Measurements from ENCODE around the gene FIBP.

FIBP gene

DNA sequence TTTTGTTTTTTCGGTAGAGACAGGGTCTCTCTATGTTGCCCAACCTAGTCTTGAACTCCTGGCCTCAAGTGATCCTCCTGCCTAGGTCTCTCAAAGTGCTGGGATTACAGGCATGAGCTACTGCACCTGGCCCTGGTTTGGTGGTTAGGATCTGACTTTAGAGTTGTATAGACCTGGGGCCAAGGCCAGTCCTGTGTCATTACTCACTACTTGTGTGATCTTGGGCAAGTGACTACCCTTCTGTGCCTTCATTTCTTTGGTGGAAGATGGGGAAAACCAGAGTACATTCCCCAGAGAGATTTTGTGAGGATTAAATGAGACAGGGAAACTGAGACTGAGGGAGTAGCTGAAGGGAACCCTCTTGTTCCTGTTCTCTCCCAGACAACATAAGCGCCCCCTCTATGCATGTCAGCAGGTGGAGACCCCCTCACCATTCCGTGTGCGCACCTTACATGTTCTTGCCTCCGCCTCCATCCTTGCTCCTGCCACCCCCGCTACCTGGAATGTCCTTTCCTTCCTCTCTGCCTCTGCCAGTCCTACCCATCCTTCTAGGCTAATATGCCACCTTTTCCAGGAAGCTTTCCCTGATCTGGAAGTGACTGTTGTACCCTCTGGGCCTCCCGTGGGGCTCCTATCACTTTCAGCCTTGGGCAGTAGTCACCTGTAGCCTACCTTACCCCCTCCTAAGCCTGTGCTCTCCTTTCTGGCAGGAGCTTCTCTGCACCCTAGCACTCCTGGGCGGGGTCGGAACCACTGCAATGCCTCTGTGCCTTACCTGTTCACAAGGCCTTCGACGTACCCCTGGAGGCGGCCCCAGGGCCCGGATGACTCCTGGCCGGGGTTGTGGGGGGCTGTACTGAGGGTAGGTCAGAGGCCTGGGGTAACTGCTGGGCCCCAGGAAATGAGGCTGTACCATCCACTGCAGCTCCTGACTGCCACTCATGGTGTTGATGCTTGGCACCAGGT is 8.0 kb upstream of the FIBP start:
- TF ChIP-seq ZBTB7A (IDR thresholded peaks at IDR 0.05; ENCODE audit: low read depth) (no peak), CREB1 (IDR thresholded peaks at IDR 0.05; ENCODE audit: low read depth) (no peak), YY1 (IDR thresholded peaks at IDR 0.05; ENCODE audit: low read depth) (no peak), EGR1 (IDR thresholded peaks at IDR 0.05) (no peak), NFIC (IDR thresholded peaks at IDR 0.05) (no peak), FOXM1 (IDR thresholded peaks at IDR 0.05; ENCODE audit: borderline replicate concordance, low read depth) (no peak), TCF12 (IDR thresholded peaks at IDR 0.05; ENCODE audit: low read depth) (no peak), RAD21 (IDR thresholded peaks at IDR 0.05; ENCODE audit: low read depth) (no peak), TEAD4 (IDR thresholded peaks at IDR 0.05) (no peak), CEBPB (IDR thresholded peaks at IDR 0.05) (no peak), EP300 (IDR thresholded peaks at IDR 0.05; ENCODE audit: borderline replicate concordance) (no peak), TAF1 (IDR thresholded peaks at IDR 0.05; ENCODE audit: low read depth) (no peak)
- TF ChIP-seq, protein P1, sequence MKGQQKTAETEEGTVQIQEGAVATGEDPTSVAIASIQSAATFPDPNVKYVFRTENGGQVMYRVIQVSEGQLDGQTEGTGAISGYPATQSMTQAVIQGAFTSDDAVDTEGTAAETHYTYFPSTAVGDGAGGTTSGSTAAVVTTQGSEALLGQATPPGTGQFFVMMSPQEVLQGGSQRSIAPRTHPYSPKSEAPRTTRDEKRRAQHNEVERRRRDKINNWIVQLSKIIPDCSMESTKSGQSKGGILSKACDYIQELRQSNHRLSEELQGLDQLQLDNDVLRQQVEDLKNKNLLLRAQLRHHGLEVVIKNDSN (IDR thresholded peaks at IDR 0.05), result no peak
- TF ChIP-seq, protein P2, sequence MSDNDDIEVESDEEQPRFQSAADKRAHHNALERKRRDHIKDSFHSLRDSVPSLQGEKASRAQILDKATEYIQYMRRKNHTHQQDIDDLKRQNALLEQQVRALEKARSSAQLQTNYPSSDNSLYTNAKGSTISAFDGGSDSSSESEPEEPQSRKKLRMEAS (IDR thresholded peaks at IDR 0.05), result no peak
- TF ChIP-seq, protein P3, sequence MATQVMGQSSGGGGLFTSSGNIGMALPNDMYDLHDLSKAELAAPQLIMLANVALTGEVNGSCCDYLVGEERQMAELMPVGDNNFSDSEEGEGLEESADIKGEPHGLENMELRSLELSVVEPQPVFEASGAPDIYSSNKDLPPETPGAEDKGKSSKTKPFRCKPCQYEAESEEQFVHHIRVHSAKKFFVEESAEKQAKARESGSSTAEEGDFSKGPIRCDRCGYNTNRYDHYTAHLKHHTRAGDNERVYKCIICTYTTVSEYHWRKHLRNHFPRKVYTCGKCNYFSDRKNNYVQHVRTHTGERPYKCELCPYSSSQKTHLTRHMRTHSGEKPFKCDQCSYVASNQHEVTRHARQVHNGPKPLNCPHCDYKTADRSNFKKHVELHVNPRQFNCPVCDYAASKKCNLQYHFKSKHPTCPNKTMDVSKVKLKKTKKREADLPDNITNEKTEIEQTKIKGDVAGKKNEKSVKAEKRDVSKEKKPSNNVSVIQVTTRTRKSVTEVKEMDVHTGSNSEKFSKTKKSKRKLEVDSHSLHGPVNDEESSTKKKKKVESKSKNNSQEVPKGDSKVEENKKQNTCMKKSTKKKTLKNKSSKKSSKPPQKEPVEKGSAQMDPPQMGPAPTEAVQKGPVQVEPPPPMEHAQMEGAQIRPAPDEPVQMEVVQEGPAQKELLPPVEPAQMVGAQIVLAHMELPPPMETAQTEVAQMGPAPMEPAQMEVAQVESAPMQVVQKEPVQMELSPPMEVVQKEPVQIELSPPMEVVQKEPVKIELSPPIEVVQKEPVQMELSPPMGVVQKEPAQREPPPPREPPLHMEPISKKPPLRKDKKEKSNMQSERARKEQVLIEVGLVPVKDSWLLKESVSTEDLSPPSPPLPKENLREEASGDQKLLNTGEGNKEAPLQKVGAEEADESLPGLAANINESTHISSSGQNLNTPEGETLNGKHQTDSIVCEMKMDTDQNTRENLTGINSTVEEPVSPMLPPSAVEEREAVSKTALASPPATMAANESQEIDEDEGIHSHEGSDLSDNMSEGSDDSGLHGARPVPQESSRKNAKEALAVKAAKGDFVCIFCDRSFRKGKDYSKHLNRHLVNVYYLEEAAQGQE (IDR thresholded peaks at IDR 0.05; ENCODE audit: low read depth), result no peak

DNA sequence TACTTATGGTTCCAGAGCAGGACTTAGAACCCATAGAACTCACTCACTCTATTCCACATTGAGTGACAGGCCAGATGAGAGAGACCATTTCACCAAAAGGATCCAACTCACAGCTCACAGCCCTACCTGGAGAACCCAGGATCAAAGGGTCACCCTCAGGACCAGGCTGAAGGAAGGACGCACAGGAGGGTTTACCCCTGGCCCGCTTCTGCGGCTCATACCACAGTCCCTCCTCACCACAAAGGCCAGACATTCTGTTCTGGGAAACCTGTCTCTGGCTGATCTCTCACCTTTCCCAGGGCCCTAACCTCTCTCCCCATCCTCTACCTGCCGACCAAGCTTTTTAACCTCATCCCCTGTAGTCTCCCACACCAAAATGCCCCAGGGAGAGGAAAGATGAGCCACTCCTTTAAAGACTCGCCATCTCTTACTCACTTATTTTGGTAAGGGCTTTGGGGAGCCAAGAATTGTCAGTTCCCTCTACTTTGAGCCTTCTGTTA is 7.3 kb upstream of the FIBP start:
- no peak for TF ChIP-seq FOXM1 (IDR thresholded peaks at IDR 0.05; ENCODE audit: borderline replicate concordance, low read depth)
- TF ChIP-seq TCF12 (IDR thresholded peaks at IDR 0.05; ENCODE audit: low read depth), result no peak
- TF ChIP-seq, protein P1 (IDR thresholded peaks at IDR 0.05), result no peak
- TF ChIP-seq CEBPB (IDR thresholded peaks at IDR 0.05), result no peak
- TF ChIP-seq RAD21 (IDR thresholded peaks at IDR 0.05; ENCODE audit: low read depth), result no peak
- no peak for TF ChIP-seq CREB1 (IDR thresholded peaks at IDR 0.05; ENCODE audit: low read depth)
- no peak for TF ChIP-seq NFIC (IDR thresholded peaks at IDR 0.05)
- TF ChIP-seq EP300 (IDR thresholded peaks at IDR 0.05; ENCODE audit: borderline replicate concordance), result no peak
- TF ChIP-seq, protein P2 (IDR thresholded peaks at IDR 0.05), result no peak
- no peak for TF ChIP-seq YY1 (IDR thresholded peaks at IDR 0.05; ENCODE audit: low read depth)
- no peak for TF ChIP-seq TEAD4 (IDR thresholded peaks at IDR 0.05)
- no peak for TF ChIP-seq EGR1 (IDR thresholded peaks at IDR 0.05)
- no peak for TF ChIP-seq TAF1 (IDR thresholded peaks at IDR 0.05; ENCODE audit: low read depth)
- TF ChIP-seq ZBTB7A (IDR thresholded peaks at IDR 0.05; ENCODE audit: low read depth), result no peak
- TF ChIP-seq, protein P3 (IDR thresholded peaks at IDR 0.05; ENCODE audit: low read depth), result no peak

DNA sequence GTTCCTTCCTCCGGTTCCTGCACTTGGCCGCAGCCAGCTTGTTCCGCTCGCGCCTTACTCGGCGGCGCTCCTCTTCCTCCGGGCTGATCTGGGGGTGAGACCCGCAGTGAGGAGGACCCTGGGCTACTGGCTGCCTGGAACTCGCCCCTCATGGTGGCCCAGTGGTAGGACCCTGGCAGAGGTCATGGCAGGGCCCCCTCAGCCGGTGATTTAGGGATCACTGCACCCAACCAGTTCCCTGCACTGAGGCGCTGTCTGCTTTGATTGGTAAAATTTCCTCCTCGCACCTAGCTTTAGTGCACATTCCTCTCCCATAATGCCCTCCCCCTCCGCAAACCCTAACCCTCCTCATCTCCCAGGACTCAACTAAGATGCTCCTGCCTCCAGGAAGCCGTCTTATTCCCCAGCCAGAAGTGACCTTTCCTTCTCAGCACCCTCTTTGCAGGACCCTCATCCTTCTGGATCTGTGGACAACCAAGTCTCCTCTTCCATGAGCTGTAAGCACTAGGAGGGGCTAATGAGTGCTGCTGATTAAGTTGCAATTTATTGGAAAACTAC is 5.8 kb upstream of the FIBP start:
- no peak for TF ChIP-seq NFIC (IDR thresholded peaks at IDR 0.05)
- TF ChIP-seq CEBPB (IDR thresholded peaks at IDR 0.05), result no peak
- TF ChIP-seq, protein P3 (IDR thresholded peaks at IDR 0.05; ENCODE audit: low read depth), result no peak
- TF ChIP-seq YY1 (IDR thresholded peaks at IDR 0.05; ENCODE audit: low read depth), result no peak
- TF ChIP-seq, protein P2 (IDR thresholded peaks at IDR 0.05), result no peak
- no peak for TF ChIP-seq ZBTB7A (IDR thresholded peaks at IDR 0.05; ENCODE audit: low read depth)
- TF ChIP-seq RAD21 (IDR thresholded peaks at IDR 0.05; ENCODE audit: low read depth), result no peak
- no peak for TF ChIP-seq EP300 (IDR thresholded peaks at IDR 0.05; ENCODE audit: borderline replicate concordance)
- TF ChIP-seq TCF12 (IDR thresholded peaks at IDR 0.05; ENCODE audit: low read depth), result no peak
- no peak for TF ChIP-seq TAF1 (IDR thresholded peaks at IDR 0.05; ENCODE audit: low read depth)
- no peak for TF ChIP-seq EGR1 (IDR thresholded peaks at IDR 0.05)
- TF ChIP-seq, protein P1 (IDR thresholded peaks at IDR 0.05), result no peak
- TF ChIP-seq CREB1 (IDR thresholded peaks at IDR 0.05; ENCODE audit: low read depth), result no peak
- no peak for TF ChIP-seq TEAD4 (IDR thresholded peaks at IDR 0.05)
- TF ChIP-seq FOXM1 (IDR thresholded peaks at IDR 0.05; ENCODE audit: borderline replicate concordance, low read depth), result no peak
